Measurements from ENCODE around the gene FGF22. TPM values are rescaled to one million over a fixed set of nuclear protein-coding genes. Genes with fewer than 3 reads are reported as not detected.

The FGF22 gene
- total and polyA plus RNA-seq, 10 of the 15 experiments (the other 5 are each of a cell fraction or from before 2014, with no cell fraction given): 0.05 TPM; not detected in 9

DNA sequence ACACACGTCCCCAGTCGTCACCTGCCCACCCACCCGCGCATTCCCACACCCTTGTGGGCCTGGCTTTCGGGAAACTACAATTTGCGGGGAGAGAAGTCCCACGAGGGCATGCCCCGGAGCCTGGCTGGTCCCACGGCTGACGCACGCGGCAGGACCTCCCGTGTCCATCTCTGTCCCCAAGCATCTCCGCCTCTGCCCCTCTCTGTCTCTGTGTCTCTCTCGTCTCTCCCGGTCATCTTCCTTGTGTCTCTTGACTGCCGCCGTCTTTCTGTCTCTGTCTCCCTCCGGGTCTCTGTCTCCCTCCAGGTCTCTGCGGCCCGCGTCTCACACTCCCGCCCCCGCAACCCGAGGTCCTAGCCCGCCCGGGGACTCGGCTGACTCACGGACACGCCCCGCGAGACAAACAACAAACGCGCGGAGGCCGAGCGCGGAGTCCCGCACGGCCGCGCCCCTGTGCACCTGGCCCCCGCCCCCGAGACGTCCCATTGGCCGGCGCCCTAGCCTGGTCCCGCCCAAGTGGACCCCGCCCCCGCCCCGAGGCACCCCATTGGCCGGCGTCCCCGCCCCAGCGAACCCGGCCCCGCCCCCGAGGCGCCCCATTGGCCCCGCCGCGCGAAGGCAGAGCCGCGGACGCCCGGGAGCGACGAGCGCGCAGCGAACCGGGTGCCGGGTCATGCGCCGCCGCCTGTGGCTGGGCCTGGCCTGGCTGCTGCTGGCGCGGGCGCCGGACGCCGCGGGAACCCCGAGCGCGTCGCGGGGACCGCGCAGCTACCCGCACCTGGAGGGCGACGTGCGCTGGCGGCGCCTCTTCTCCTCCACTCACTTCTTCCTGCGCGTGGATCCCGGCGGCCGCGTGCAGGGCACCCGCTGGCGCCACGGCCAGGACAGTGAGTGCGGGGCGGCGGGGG lies at the start of gene FGF22 (continued):
- TF ChIP-seq, protein P1, sequence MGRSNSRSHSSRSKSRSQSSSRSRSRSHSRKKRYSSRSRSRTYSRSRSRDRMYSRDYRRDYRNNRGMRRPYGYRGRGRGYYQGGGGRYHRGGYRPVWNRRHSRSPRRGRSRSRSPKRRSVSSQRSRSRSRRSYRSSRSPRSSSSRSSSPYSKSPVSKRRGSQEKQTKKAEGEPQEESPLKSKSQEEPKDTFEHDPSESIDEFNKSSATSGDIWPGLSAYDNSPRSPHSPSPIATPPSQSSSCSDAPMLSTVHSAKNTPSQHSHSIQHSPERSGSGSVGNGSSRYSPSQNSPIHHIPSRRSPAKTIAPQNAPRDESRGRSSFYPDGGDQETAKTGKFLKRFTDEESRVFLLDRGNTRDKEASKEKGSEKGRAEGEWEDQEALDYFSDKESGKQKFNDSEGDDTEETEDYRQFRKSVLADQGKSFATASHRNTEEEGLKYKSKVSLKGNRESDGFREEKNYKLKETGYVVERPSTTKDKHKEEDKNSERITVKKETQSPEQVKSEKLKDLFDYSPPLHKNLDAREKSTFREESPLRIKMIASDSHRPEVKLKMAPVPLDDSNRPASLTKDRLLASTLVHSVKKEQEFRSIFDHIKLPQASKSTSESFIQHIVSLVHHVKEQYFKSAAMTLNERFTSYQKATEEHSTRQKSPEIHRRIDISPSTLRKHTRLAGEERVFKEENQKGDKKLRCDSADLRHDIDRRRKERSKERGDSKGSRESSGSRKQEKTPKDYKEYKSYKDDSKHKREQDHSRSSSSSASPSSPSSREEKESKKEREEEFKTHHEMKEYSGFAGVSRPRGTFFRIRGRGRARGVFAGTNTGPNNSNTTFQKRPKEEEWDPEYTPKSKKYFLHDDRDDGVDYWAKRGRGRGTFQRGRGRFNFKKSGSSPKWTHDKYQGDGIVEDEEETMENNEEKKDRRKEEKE (IDR thresholded peaks at IDR 0.05): no peak
- no peak for TF ChIP-seq MYC (IDR thresholded peaks at IDR 0.05; ENCODE audit: insufficient read depth, insufficient read length, insufficient replicate concordance, low read length, severe bottlenecking)
- no peak for TF ChIP-seq SREBF2 (IDR thresholded peaks at IDR 0.05; ENCODE audit: low read length)
- TF ChIP-seq SP1 (IDR thresholded peaks at IDR 0.05; ENCODE audit: low read depth, low read length): peak; percentile 68
- TF ChIP-seq ASH2L (IDR thresholded peaks at IDR 0.05; ENCODE audit: borderline replicate concordance, low read depth): no peak
- no peak for TF ChIP-seq SMARCA5 (IDR thresholded peaks at IDR 0.05)
- no peak for TF ChIP-seq ZZZ3 (IDR thresholded peaks at IDR 0.05; ENCODE audit: control insufficient read depth, insufficient read length, low read depth)
- no peak for TF ChIP-seq POU2F2 (IDR thresholded peaks at IDR 0.05; ENCODE audit: borderline replicate concordance, low read depth, low read length)
- no peak for TF ChIP-seq BCL11A (IDR thresholded peaks at IDR 0.05; ENCODE audit: low read depth, low read length)
- TF ChIP-seq NR2F1 (conservative IDR thresholded peaks at IDR 0.05): no peak; the same call in 1 of the 2 replicates
- TF ChIP-seq, protein P2, sequence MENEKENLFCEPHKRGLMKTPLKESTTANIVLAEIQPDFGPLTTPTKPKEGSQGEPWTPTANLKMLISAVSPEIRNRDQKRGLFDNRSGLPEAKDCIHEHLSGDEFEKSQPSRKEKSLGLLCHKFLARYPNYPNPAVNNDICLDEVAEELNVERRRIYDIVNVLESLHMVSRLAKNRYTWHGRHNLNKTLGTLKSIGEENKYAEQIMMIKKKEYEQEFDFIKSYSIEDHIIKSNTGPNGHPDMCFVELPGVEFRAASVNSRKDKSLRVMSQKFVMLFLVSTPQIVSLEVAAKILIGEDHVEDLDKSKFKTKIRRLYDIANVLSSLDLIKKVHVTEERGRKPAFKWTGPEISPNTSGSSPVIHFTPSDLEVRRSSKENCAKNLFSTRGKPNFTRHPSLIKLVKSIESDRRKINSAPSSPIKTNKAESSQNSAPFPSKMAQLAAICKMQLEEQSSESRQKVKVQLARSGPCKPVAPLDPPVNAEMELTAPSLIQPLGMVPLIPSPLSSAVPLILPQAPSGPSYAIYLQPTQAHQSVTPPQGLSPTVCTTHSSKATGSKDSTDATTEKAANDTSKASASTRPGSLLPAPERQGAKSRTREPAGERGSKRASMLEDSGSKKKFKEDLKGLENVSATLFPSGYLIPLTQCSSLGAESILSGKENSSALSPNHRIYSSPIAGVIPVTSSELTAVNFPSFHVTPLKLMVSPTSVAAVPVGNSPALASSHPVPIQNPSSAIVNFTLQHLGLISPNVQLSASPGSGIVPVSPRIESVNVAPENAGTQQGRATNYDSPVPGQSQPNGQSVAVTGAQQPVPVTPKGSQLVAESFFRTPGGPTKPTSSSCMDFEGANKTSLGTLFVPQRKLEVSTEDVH (IDR thresholded peaks at IDR 0.05; ENCODE audit: low read depth, partially characterized antibody): no peak
- TF ChIP-seq, protein P3, sequence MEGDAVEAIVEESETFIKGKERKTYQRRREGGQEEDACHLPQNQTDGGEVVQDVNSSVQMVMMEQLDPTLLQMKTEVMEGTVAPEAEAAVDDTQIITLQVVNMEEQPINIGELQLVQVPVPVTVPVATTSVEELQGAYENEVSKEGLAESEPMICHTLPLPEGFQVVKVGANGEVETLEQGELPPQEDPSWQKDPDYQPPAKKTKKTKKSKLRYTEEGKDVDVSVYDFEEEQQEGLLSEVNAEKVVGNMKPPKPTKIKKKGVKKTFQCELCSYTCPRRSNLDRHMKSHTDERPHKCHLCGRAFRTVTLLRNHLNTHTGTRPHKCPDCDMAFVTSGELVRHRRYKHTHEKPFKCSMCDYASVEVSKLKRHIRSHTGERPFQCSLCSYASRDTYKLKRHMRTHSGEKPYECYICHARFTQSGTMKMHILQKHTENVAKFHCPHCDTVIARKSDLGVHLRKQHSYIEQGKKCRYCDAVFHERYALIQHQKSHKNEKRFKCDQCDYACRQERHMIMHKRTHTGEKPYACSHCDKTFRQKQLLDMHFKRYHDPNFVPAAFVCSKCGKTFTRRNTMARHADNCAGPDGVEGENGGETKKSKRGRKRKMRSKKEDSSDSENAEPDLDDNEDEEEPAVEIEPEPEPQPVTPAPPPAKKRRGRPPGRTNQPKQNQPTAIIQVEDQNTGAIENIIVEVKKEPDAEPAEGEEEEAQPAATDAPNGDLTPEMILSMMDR (IDR thresholded peaks at IDR 0.05 in 2 of 3, conservative IDR thresholded peaks at IDR 0.05 in 1 of 3; ENCODE audit: control insufficient read depth in 2 of 3, extremely low read depth in 1 of 3, insufficient read depth in 1 of 3, low read depth in 3 of 3, low read length in 3 of 3): no peak
- no peak for TF ChIP-seq KLF5 (IDR thresholded peaks at IDR 0.05; ENCODE audit: partially characterized antibody)
- TF ChIP-seq CHD1 (IDR thresholded peaks at IDR 0.05; ENCODE audit: low read depth, low read length): no peak
- no peak for TF ChIP-seq WRNIP1 (IDR thresholded peaks at IDR 0.05; ENCODE audit: borderline replicate concordance, low read depth, low read length)
- TF ChIP-seq JUNB (IDR thresholded peaks at IDR 0.05): no peak
- TF ChIP-seq KDM1A (IDR thresholded peaks at IDR 0.05; ENCODE audit: borderline replicate concordance): no peak
- TF ChIP-seq, protein P4, sequence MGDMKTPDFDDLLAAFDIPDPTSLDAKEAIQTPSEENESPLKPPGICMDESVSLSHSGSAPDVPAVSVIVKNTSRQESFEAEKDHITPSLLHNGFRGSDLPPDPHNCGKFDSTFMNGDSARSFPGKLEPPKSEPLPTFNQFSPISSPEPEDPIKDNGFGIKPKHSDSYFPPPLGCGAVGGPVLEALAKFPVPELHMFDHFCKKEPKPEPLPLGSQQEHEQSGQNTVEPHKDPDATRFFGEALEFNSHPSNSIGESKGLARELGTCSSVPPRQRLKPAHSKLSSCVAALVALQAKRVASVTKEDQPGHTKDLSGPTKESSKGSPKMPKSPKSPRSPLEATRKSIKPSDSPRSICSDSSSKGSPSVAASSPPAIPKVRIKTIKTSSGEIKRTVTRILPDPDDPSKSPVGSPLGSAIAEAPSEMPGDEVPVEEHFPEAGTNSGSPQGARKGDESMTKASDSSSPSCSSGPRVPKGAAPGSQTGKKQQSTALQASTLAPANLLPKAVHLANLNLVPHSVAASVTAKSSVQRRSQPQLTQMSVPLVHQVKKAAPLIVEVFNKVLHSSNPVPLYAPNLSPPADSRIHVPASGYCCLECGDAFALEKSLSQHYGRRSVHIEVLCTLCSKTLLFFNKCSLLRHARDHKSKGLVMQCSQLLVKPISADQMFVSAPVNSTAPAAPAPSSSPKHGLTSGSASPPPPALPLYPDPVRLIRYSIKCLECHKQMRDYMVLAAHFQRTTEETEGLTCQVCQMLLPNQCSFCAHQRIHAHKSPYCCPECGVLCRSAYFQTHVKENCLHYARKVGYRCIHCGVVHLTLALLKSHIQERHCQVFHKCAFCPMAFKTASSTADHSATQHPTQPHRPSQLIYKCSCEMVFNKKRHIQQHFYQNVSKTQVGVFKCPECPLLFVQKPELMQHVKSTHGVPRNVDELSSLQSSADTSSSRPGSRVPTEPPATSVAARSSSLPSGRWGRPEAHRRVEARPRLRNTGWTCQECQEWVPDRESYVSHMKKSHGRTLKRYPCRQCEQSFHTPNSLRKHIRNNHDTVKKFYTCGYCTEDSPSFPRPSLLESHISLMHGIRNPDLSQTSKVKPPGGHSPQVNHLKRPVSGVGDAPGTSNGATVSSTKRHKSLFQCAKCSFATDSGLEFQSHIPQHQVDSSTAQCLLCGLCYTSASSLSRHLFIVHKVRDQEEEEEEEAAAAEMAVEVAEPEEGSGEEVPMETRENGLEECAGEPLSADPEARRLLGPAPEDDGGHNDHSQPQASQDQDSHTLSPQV (IDR thresholded peaks at IDR 0.05): no peak

All from GM12878 (cell line).